PC-9 (cell line): ENCODE results near the gene TTBK1.

Experiments used
- CTCF ChIP-seq: fragments of 200-600 bp; sonication (generic); conservative IDR thresholded peaks from 2 replicates; pipeline ENCODE4 v1.6.1; 2017; ENCODE audit warnings: mixed run types, antibody characterized with exemption, mild to moderate bottlenecking, moderate library complexity
- EZH2 ChIP-seq: fragments of 200-600 bp; sonication (generic); IDR thresholded peaks from 2 replicates; pipeline ENCODE4 v1.8.0; 2017; ENCODE audit warnings: antibody characterized with exemption, low read depth

GRCh38 chr6:43308101-43308989 lies 65.1 kb downstream of the TTBK1 start, which contains the start of gene CRIP3:
- peak; percentile 52 for TF ChIP-seq CTCF
- TF ChIP-seq EZH2: no peak
